Jurkat, Clone E6-1 (cell line): ENCODE results near the gene THUMPD3.
A peak's percentile ranks its signal among the peaks of the same experiment; 100 is the strongest.

ENCODE experiments used
- DNase-seq: peaks from one replicate; pipeline ENCODE4 v3.0.0-alpha.2; 2011; ENCODE audit warnings: low read depth, low spot score
- H3K4me3 ChIP-seq: 2 replicates; pipeline ENCODE4 v1.5.1; 2011; ENCODE audit warnings: mild to moderate bottlenecking, low read length, control low read depth, moderate library complexity

Gene THUMPD3

GRCh38 chr3:9395570-9396300 is 32.9 kb downstream of the THUMPD3 start:
- H3K4me3 ChIP-seq, result peak overlapping the region; percentile 88

GRCh38 chr3:9396301-9396631 is 33.4 kb downstream of the THUMPD3 start:
- peak; percentile 93 for DNase-seq
- H3K4me3 ChIP-seq, result peak overlapping the region; percentile 88

More at GRCh38 chr3:9395570-9396300, 32.9 kb downstream of the THUMPD3 start:
- DNase-seq, result no peak

GRCh38 chr3:9396632-9397331 is 33.9 kb downstream of the THUMPD3 start:
- peak overlapping the region; percentile 88 for H3K4me3 ChIP-seq
- DNase-seq, result peak; percentile 99

- peak within 1 kb of the TSS; percentile 88 for H3K4me3 ChIP-seq
- DNase-seq, result peak; percentile 90
Measured at GRCh38 chr3:9397332-9397905, 34.6 kb downstream of the THUMPD3 start, which contains the start of gene SETD5. SETD5 (plus strand) TSS chr3:9397615; CDS start chr3:9428939, 31,324 bp downstream.

GRCh38 chr3:9397906-9398699 is 35.2 kb downstream of the THUMPD3 start:
- no peak for DNase-seq

GRCh38 chr3:9398700-9399336 is 36.0 kb downstream of the THUMPD3 start:
- peak overlapping the region; percentile 88 for H3K4me3 ChIP-seq
- no peak for DNase-seq

More at GRCh38 chr3:9397906-9398699, 35.2 kb downstream of the THUMPD3 start:
- H3K4me3 ChIP-seq, result peak overlapping the region; percentile 88

GRCh38 chr3:9399337-9399703 is 36.5 kb downstream of the THUMPD3 start:
- H3K4me3 ChIP-seq, result peak overlapping the region; percentile 88
- no peak for DNase-seq

- H3K4me3 ChIP-seq, result peak overlapping the region; percentile 88; the same call in 1 of the 2 replicates
- DNase-seq, result no peak
Measured at GRCh38 chr3:9399746-9400145, 36.9 kb downstream of the THUMPD3 start.

GRCh38 chr3:9400616-9401015 is 37.8 kb downstream of the THUMPD3 start:
- no peak for DNase-seq
- no peak overlapping the region for H3K4me3 ChIP-seq

GRCh38 chr3:9401986-9402385 is 39.1 kb downstream of the THUMPD3 start:
- DNase-seq, result no peak
- H3K4me3 ChIP-seq, result no peak overlapping the region

- no peak for DNase-seq
- no peak overlapping the region for H3K4me3 ChIP-seq
Measured at GRCh38 chr3:9402410-9403228, 39.8 kb downstream of the THUMPD3 start.

- no peak for DNase-seq
- no peak overlapping the region for H3K4me3 ChIP-seq
Measured at GRCh38 chr3:9403463-9403862, 40.6 kb downstream of the THUMPD3 start.

GRCh38 chr3:9404680-9405079 is 41.8 kb downstream of the THUMPD3 start:
- H3K4me3 ChIP-seq, result no peak overlapping the region
- DNase-seq, result no peak

- DNase-seq, result no peak
- H3K4me3 ChIP-seq, result no peak overlapping the region
Measured at GRCh38 chr3:9405756-9406155, 42.9 kb downstream of the THUMPD3 start.

GRCh38 chr3:9406856-9407626 is 44.2 kb downstream of the THUMPD3 start:
- DNase-seq, result no peak
- H3K4me3 ChIP-seq, result no peak overlapping the region

GRCh38 chr3:9408061-9408460 is 45.2 kb downstream of the THUMPD3 start:
- no peak overlapping the region for H3K4me3 ChIP-seq
- no peak for DNase-seq

- no peak overlapping the region for H3K4me3 ChIP-seq
Measured at GRCh38 chr3:9408546-9408945, 45.7 kb downstream of the THUMPD3 start.

More at GRCh38 chr3:9408546-9408945, 45.7 kb downstream of the THUMPD3 start:
- no peak for DNase-seq
